Anterior cingulate cortex (tissue), 58 donors: ENCODE data around the gene RNF138.
"Not testable (repeated sequence)": the region's sequence is repeated elsewhere in the genome, so short reads cannot be mapped to it uniquely, and the experiment has no call there.

Experiments
- DNase-seq, 58 donors: peaks; one replicate each; lab custom pipeline; 2025; lab: John Stamatoyannopoulos, UW

Gene RNF138, protein sequence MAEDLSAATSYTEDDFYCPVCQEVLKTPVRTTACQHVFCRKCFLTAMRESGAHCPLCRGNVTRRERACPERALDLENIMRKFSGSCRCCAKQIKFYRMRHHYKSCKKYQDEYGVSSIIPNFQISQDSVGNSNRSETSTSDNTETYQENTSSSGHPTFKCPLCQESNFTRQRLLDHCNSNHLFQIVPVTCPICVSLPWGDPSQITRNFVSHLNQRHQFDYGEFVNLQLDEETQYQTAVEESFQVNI

GRCh38 chr18:32091724-32092421, at the start of gene RNF138:
TSS of gene RNF138 (plus strand) at chr18:32091874. CDS start at chr18:32092777, 903 bp downstream.
- DNase-seq = peak; percentile 19 to 90 (median 80)

DNA sequence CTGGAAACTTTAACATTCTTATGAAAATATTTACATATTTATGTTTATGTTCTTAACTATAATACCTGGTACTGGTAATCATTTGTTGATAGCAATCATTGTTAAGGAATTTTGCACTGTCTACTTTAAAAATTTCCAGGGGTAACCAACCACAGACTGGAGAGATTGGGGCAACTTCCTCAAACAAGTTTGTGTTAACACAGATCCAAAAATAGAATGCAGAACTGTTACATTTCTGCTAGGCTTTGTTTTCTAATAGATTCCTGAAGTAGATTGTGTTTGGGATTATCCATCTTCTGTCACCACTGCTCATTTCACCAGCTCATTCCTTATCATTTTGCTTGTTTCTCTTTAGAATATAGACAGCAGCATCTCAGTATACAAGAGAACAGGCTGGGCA, 49.3 kb upstream of the RNF138 start:
- DNase-seq = peak in 1 of 58 donors; percentile 45

- DNase-seq = peak in 5 of 58 donors; percentile 1 to 5 (median 3)
These were observed 43.1 kb upstream of the RNF138 start for GRCh38 chr18:32048507-32049091.

- peak in 10 of 58 donors; percentile 2 to 27 (median 8) for DNase-seq
These were observed 42.1 kb upstream of the RNF138 start for GRCh38 chr18:32049393-32050171.

DNA sequence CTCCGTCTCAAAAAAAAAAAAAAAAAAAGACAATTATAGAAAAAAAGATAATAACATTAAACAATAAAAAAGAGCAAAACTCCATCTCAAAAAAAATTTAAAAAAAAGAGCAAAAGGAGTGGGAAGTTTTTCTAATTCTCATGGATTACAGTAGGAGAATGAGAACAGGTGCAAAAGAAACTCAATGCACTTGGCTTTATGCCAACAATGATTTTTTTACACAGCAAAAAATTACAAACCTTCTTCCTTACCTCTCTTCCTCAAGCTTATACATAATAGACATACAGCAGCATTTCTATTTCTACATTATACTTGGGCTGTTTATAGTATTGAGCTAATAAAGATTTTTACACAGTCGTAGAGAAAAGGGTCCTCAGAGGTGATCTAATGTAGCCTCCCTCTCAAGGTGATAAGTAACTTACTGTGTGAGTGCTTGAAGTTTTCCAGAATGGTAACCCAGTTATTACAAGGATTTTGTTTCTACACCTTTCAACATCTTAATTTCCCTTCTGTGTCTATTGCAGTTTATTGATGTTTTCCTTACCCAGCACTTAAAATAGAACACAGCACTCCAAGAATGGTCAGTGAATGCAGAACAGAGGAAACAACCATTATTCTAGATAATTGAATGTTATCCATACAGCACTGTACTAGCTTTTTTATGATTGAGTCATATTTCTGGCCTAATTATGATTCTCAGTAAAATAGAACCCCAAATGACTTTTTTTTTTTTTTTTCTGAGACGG, 34.9 kb upstream of the RNF138 start:
- no peak for DNase-seq

DNA sequence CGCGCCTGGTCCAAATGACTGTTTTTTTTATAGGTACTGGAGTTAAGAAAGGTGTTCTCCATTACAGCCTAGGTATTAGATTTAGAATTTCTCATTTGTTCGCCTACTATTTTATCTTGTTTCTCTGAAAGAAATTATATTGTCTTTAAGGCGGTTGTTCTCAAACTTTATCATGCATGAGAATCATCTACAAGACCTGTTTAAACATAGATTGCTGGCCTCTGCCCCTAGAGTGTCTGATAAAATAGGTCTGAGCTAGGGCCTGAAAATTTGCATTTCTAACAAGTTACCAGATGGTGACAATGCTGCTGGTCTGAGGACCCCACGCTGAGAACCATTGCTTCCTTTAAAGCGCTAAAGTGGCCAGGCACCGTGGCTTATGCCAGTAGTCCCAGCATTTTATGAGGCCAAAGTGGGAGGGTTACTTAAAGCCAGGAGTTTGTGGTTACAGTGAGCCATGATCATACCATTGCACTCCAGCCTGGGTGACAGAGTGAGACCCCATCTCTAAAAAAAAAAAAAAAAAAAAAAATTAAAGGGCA, 34.0 kb upstream of the RNF138 start:
- no peak for DNase-seq

- no peak for DNase-seq
These were observed 31.6 kb upstream of the RNF138 start for GRCh38 chr18:32060026-32060425.

DNA sequence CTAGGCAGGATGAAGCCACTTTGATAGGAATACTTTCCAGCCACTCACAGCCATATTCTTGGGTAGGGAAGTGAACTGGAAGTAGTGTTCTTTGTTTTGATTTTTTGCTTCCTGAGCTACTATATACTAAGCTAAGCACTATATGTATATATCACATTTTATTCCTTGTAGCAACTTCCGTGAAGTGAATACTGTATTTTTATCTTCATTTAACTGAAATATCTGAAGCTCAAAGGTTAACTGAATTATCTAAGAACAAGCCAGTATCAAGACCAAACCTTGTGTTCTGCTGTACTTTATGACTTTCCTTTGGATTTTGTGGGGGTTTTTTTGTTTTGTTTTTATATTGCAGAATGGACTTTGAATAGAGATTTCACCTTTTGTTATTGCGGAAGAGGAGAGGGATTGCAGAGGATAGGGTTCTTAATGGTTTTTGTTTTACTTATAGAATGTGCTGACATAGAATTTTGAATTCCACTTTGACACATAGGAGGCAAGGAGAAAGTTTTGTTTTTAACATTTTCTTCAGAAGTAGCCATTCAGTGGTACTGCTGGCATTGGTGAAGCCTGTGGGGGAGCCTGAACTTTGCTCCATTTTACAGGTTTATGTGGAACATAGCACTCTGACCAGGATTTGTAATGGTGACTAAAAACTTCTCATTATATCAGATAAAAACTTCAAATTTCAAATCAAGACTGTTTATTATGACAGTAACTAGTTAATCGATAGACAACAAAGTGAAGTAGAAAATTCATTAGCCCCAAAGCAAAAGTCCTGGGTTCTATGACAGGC, 24.1 kb upstream of the RNF138 start:
- DNase-seq = no peak

- DNase-seq = no peak
These were observed 19.4 kb upstream of the RNF138 start for GRCh38 chr18:32072321-32072720.

DNA sequence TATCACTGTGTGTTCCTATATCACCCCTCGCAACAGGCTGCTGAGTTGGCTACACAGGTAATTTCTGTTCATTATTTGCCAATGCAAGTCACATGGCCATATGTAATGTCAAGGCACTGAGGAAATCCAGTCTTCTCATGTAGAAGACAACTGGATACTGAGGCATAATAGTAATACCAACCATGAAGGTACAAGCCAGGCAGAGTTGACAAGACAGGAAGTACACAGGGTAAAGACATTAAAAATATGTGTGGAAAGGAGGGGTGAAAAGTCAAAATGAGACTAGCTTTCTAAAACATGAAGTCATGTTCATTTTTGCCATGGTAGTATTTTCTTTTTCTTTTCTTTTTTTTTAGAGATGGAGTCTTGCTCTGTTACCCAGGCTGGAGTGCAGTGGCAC, 17.5 kb upstream of the RNF138 start:
- DNase-seq = no peak

DNA sequence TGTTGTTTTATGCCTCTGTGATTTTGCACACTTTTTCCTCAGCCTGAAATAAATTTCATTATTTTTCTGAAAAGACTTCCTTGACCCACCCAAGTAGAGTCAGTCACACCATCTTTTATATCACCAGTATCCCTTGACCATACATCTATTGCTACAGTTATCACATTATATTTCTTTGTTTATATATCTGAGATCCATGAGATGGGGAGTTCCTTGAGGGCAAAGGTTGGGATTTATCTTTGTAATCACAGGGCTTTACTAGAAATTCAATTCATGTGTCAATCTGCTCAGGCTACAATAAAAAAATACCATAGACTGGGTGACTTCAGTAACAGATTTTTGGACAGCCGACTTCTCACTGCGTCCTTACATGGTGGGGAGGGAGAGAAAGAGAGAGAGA, 12.8 kb upstream of the RNF138 start:
- DNase-seq = no peak

GRCh38 chr18:32081881-32082280, 9.8 kb upstream of the RNF138 start:
- no peak for DNase-seq

GRCh38 chr18:32083781-32084180, 7.9 kb upstream of the RNF138 start:
- DNase-seq = no peak

GRCh38 chr18:32086881-32087280, 4.8 kb upstream of the RNF138 start:
- DNase-seq = no peak

DNA sequence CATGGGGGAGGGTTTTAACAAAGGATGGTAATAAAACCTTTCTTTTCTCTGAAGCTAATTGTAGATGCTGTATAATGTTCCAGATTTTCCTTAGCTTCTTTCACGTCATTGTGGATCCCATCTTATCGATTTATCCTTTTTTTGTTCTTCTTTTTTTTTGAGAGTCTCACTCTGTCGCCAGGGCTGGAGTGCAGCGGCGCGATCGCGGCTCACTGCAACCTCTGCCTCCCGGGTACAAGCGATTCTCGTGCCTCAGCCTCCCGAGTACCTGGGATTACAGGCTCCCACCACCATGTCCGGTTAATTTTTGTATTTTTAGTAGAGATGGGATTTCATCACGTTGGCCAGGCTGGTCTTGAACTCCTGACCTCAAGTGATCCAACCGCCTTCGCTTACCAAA, 843 bp upstream of the RNF138 start:
- DNase-seq = not testable (repeated sequence)

- no peak for DNase-seq
These were observed 350 bp upstream of the RNF138 start for GRCh38 chr18:32091325-32091723.

DNA sequence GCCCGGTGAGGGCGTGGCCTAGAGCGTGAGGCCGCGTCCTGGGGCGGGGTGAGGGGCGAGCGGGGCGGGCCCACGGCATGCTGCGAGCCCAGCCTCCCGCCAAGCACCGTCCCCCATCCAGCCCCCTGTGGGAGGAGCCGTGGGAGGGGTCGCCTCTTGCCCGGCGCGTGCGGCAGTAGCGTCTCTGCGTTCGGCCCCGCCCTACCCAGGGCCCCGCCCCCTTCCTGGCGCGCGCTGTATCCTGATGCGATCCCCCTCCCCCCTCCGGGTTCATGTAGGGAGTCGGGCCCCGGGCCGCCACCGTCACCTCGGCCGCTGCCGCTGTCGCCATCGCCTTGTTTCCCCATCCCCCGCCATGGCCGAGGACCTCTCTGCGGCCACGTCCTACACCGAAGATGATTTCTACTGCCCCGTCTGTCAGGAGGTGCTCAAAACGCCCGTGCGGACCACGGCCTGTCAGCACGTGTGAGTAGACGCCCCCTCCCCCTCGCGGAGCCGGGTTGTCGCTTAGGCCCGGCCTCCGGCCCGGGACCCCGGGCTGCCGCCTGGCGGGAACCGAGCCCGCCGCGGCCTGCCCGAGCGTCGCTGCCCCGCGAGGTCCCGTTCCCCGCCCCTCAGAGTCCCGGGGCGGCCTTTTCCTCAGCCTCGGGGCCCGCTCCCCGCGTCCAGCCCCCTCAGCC, 888 bp downstream of the RNF138 start:
- DNase-seq = peak; percentile 73 to 99 (median 98)

- peak in 40 of 58 donors; percentile 8 to 71 (median 38) for DNase-seq
These were observed 1.4 kb downstream of the RNF138 start for GRCh38 chr18:32093102-32093511.
